ENCODE measurements around the gene FGF4.

FGF4 gene

DNA sequence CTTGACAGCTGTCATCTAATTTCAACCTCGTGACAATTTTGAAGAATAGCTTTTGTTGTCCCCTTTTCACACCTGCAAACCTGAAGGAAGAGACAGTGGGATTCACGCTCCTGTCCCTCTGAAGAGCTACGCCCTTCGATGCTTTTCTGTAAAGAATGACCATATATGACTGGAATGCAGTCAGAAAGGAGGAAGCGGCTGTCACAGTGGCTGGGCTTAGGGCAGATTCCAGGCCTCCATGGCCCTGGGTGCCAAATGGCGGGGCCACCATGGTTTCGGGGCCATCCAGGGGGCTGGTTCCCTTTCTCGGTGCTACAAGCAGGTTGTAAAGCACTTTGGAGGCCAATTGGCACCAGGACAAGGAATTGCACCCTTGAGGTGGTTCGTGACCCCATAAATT, 49.1 kb downstream of the FGF4 start:
- peak; percentile 89 for DNase-seq (ENCODE audit: low spot score)

DNA sequence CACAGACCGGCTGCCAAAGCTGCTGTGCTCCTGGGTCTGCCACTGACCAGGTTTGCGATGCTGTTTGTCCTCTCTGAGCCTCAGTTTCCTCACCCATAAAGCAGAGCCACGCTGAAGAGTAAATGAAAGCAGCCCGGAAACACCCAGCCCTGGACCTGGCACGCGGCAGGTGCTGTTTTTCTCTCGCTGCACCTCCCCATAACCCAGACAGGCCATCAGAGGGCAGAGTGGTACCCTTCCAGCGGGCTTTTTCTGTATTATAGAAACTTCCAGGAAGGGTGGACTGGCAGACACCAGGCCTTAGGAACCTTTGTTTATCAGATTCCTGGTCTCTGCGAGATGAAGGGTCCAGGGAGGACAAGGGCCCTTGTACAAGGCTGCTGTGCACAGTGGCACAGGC, 53.4 kb downstream of the FGF4 start:
- peak; percentile 80 for DNase-seq (ENCODE audit: low spot score)

DNA sequence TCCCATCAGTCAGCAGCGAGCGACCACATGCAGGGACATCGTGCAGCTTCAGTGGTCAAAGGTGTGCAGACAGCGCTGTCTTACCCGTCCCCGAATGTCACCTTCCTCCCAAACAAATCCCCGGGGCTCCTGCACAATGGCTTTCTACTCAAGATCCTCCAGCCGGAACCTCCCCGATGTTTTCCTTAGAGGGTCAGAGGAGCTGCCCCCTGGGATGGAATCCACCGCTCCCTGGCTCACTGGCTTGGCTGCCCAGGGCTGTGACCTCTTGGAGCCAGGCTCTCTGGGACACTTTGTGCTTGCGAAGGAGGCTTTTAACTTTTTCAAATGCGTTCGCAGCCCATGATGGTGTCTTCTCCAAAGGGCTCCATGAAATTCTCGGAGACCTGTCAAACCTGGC, 54.0 kb downstream of the FGF4 start:
- DNase-seq (ENCODE audit: low spot score) = peak; percentile 44

All from SW480 (cell line).